DOHH2 (cell line): Measurements from ENCODE around the gene CHST13.

ENCODE experiments used
- EZH2phosphoT487 ChIP-seq: fragments of 200-600 bp; sonication (generic); IDR thresholded peaks from 2 replicates; pipeline ENCODE4 v1.6.1; 2017; ENCODE audit warnings: borderline replicate concordance, mild to moderate bottlenecking, antibody characterized with exemption, low read length, moderate library complexity, mixed read lengths
- TF ChIP-seq, protein P1 (sequence below): fragments of 200-600 bp; sonication (generic); IDR thresholded peaks from one replicate; pipeline ENCODE4 v1.5.1; 2014; ENCODE audit warnings: antibody characterized with exemption, mild to moderate bottlenecking, low read depth, low read length; ENCODE audit not compliant: poor library complexity, severe bottlenecking

DNA sequence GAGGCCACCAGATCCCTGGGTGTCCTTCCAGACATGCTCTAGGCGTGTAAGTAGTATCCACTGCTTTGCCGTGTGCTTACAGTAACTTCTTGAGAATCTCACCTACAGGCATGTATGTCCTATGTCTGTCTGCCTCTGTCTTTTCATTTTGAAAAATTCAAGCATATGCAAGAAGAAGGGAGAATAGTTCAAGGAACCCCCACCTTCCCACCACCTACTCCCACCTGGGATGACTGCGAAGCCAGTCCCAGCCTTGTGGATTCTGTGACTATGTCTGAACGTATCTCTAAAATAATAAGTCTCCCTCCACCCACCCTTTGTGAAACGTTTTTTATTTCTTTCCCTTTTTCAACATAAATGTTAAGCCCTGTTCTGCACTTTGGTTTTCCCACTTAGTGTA, 15.0 kb downstream of the CHST13 start:
- TF ChIP-seq, protein P1, sequence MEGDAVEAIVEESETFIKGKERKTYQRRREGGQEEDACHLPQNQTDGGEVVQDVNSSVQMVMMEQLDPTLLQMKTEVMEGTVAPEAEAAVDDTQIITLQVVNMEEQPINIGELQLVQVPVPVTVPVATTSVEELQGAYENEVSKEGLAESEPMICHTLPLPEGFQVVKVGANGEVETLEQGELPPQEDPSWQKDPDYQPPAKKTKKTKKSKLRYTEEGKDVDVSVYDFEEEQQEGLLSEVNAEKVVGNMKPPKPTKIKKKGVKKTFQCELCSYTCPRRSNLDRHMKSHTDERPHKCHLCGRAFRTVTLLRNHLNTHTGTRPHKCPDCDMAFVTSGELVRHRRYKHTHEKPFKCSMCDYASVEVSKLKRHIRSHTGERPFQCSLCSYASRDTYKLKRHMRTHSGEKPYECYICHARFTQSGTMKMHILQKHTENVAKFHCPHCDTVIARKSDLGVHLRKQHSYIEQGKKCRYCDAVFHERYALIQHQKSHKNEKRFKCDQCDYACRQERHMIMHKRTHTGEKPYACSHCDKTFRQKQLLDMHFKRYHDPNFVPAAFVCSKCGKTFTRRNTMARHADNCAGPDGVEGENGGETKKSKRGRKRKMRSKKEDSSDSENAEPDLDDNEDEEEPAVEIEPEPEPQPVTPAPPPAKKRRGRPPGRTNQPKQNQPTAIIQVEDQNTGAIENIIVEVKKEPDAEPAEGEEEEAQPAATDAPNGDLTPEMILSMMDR, result no peak
- no peak for TF ChIP-seq EZH2phosphoT487
